ENCODE results near the gene CCL17.
"Not testable (repeated sequence)": the region's sequence is repeated elsewhere in the genome, so short reads cannot be mapped to it uniquely, and the experiment has no call there.

Gene CCL17

GRCh38 chr16:57430955-57431354, 26.4 kb downstream of the CCL17 start:
- DNase-seq (ENCODE audit: low read depth in 2 of 2): no peak

- DNase-seq (ENCODE audit: low read depth in 2 of 2): no peak
Measured at GRCh38 chr16:57432505-57432904, 27.9 kb downstream of the CCL17 start.

GRCh38 chr16:57432989-57433388, 28.4 kb downstream of the CCL17 start:
- no peak for DNase-seq (ENCODE audit: low read depth in 2 of 2)

GRCh38 chr16:57434003-57434402, 29.4 kb downstream of the CCL17 start:
- no peak for DNase-seq (ENCODE audit: low read depth in 2 of 2)

- no peak for DNase-seq (ENCODE audit: low read depth in 2 of 2)
Measured at GRCh38 chr16:57435838-57436237, 31.3 kb downstream of the CCL17 start.

GRCh38 chr16:57439947-57440346, 35.4 kb downstream of the CCL17 start:
- not testable (repeated sequence) for DNase-seq (ENCODE audit: low read depth in 2 of 2)

- DNase-seq (ENCODE audit: low read depth in 2 of 2): not testable (repeated sequence)
Measured at GRCh38 chr16:57440551-57440950, 36.0 kb downstream of the CCL17 start.

- DNase-seq (ENCODE audit: low read depth in 2 of 2): no peak
Measured at GRCh38 chr16:57444711-57445110, 40.1 kb downstream of the CCL17 start.

- DNase-seq (ENCODE audit: low read depth in 2 of 2): no peak
Measured at GRCh38 chr16:57445510-57445909, 40.9 kb downstream of the CCL17 start.

- no peak for DNase-seq (ENCODE audit: low read depth in 2 of 2)
Measured at GRCh38 chr16:57446531-57447185, 42.1 kb downstream of the CCL17 start.

GRCh38 chr16:57447186-57447962, 42.8 kb downstream of the CCL17 start, which contains the start of the genes CIAPIN1 and COQ9:
Gene CIAPIN1 (minus strand): TSS chr16:57447385. CDS start chr16:57440928, 6,457 bp downstream.
Gene COQ9 (plus strand): TSS chr16:57447479. CDS start chr16:57447506, 27 bp downstream.
- DNase-seq (ENCODE audit: low read depth in 2 of 2): peak; percentile 80 to 81

GRCh38 chr16:57452021-57452420, 47.5 kb downstream of the CCL17 start:
- no peak for DNase-seq (ENCODE audit: low read depth in 2 of 2)

- DNase-seq (ENCODE audit: low read depth in 2 of 2): peak; percentile 52 to 53
Measured at GRCh38 chr16:57462209-57462977, 57.8 kb downstream of the CCL17 start, which contains the start of gene POLR2C. Gene POLR2C (plus strand): TSS chr16:57462679. CDS start chr16:57462725, 46 bp downstream.

- DNase-seq (ENCODE audit: low read depth in 2 of 2): no peak
Measured at GRCh38 chr16:57462978-57463362, 58.4 kb downstream of the CCL17 start.

- no peak for DNase-seq (ENCODE audit: low read depth in 2 of 2)
Measured at GRCh38 chr16:57464523-57464922, 60.0 kb downstream of the CCL17 start.

Measured in fibroblast of skin of left quadriceps (primary cell).